Measurements from ENCODE around the gene ZNF322. TPM values are rescaled to one million over a fixed set of nuclear protein-coding genes. Genes with fewer than 3 reads are reported as not detected.
"Not testable (repeated sequence)": the region's sequence is repeated elsewhere in the genome, so short reads cannot be mapped to it uniquely, and the experiment has no call there.

ZNF322 gene, protein sequence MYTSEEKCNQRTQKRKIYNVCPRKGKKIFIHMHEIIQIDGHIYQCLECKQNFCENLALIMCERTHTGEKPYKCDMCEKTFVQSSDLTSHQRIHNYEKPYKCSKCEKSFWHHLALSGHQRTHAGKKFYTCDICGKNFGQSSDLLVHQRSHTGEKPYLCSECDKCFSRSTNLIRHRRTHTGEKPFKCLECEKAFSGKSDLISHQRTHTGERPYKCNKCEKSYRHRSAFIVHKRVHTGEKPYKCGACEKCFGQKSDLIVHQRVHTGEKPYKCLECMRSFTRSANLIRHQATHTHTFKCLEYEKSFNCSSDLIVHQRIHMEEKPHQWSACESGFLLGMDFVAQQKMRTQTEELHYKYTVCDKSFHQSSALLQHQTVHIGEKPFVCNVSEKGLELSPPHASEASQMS
- total RNA-seq (2014; rRNA removed; shearing (Covaris generic)) = 18.9 and 23.2 TPM in 2 replicates

DNA sequence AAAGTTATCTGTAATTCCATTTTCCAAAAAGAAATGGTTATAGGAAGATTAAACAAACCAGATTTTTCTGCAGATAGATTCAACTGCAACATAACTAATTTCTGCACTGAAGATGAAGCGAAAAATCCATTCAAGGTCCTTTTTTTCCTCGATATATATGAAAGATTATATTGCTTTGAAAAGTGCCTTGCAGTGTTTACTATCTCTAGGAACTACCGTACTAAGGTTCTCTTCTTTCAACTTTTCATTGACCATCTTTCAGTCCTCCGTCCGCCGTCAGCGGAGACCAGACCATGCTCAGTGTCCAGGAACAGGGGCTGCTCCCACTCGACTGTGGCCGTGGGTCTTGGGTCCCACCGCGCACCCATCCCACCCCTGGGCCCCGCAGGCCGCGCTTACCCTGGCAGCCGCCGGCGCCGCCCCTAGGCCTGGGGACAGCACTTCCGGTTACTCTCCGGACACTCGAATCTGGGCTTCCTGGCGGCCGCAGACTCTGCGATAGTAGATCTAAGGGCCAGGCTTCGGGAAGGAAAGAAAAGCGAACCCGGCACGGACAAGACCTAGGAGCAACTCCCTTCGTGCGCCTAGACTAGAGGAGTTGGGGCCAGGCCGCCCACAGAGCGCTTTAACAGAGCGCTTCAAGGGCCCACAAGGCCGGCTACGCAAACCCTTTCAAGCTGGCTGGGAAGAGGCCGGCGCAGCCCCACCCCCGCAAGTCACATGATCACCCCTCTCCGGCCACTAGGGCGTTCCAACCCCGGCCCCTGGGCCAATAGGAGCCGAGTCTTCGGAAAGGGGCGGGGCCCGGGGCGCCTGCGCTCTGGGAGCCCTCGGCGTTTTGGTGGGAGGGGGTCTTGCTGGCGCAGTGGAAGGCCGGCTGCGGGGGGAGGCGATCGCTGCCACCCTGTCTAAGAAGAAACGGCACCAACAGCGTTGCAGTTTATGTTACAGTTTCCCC lies at the start of gene ZNF322:
TSS of gene ZNF322 (minus strand) at position 705 of the 958 bp plus-strand sequence. CDS start 21,193 bp downstream, outside the sequence.
- H3K36me3 ChIP-seq = peaks cover 40% of the 10 kb centered on the region
- H3K9me3 ChIP-seq (replicated peaks) = no peaks in the 10 kb centered on the region
- no peaks in the 10 kb centered on the region for H3K27me3 ChIP-seq (replicated peaks)
- H3K4me3 ChIP-seq = peak within 1 kb of the TSS; percentile 58
- peak; percentile 93 for DNase-seq (ENCODE audit: low read depth in 1 of 2, low spot score in 2 of 2)
- H3K4me1 ChIP-seq (replicated peaks) = peaks cover 14% of the 10 kb centered on the region
- peak within 1 kb of the TSS; percentile 45 for H3K27ac ChIP-seq

- H3K27ac ChIP-seq; DNase-seq (ENCODE audit: low read depth in 1 of 2, low spot score in 2 of 2); H3K36me3 ChIP-seq; H3K4me3 ChIP-seq; H3K27me3 ChIP-seq (replicated peaks); H3K4me1 ChIP-seq (replicated peaks); H3K9me3 ChIP-seq (replicated peaks): not testable (repeated sequence)
Observed at GRCh38 chr6:26705780-26706179, 46.2 kb upstream of the ZNF322 start.

- H3K27ac ChIP-seq; DNase-seq (ENCODE audit: low read depth in 1 of 2, low spot score in 2 of 2); H3K4me3 ChIP-seq; H3K36me3 ChIP-seq; H3K9me3 ChIP-seq (replicated peaks); H3K4me1 ChIP-seq (replicated peaks); H3K27me3 ChIP-seq (replicated peaks): not testable (repeated sequence)
Observed at GRCh38 chr6:26705352-26705751, 45.8 kb upstream of the ZNF322 start.

GRCh38 chr6:26701023-26701747 lies 41.6 kb upstream of the ZNF322 start:
- H3K4me1 ChIP-seq (replicated peaks); H3K9me3 ChIP-seq (replicated peaks); H3K27ac ChIP-seq; H3K27me3 ChIP-seq (replicated peaks); DNase-seq (ENCODE audit: low read depth in 1 of 2, low spot score in 2 of 2); H3K4me3 ChIP-seq; H3K36me3 ChIP-seq: not testable (repeated sequence)

GRCh38 chr6:26697496-26697895 lies 38.0 kb upstream of the ZNF322 start:
- H3K27ac ChIP-seq; H3K4me1 ChIP-seq (replicated peaks); DNase-seq (ENCODE audit: low read depth in 1 of 2, low spot score in 2 of 2); H3K27me3 ChIP-seq (replicated peaks); H3K4me3 ChIP-seq; H3K36me3 ChIP-seq; H3K9me3 ChIP-seq (replicated peaks): not testable (repeated sequence)

- H3K27ac ChIP-seq; H3K4me3 ChIP-seq; DNase-seq (ENCODE audit: low read depth in 1 of 2, low spot score in 2 of 2); H3K9me3 ChIP-seq (replicated peaks); H3K4me1 ChIP-seq (replicated peaks); H3K36me3 ChIP-seq; H3K27me3 ChIP-seq (replicated peaks): not testable (repeated sequence)
Observed at GRCh38 chr6:26689324-26689947, 29.9 kb upstream of the ZNF322 start.

DNA sequence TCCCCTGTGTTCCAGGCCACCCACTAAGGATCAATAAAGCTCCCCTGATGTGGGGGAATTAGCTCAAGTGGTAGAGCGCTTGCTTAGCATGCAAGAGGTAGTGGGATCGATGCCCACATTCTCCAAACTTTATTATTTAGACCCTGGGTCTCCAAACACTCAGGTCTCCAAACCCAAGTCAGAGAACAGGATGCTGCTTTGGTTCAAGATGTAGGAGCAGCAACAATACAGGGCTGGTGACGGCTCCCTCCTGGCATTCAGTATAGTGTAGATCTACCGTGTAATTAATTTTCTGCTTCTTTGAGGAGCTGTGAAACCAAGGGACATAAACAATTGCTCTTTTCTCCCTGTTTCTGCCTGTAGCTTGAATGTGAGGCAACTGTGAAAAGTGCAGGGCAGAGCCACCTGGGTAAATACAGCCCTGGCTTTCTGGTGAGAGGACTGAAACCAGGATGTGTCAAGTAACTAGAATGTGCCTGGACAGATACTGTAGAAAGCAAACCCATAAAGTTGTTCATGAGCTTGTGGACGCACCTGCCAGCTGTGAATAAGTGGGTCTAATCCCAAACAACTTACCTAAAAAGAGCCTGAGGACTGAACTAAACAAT lies 23.0 kb upstream of the ZNF322 start:
- not testable (repeated sequence) for H3K27me3 ChIP-seq (replicated peaks); H3K4me1 ChIP-seq (replicated peaks); H3K4me3 ChIP-seq; H3K27ac ChIP-seq; H3K36me3 ChIP-seq; H3K9me3 ChIP-seq (replicated peaks); DNase-seq (ENCODE audit: low read depth in 1 of 2, low spot score in 2 of 2)

DNA sequence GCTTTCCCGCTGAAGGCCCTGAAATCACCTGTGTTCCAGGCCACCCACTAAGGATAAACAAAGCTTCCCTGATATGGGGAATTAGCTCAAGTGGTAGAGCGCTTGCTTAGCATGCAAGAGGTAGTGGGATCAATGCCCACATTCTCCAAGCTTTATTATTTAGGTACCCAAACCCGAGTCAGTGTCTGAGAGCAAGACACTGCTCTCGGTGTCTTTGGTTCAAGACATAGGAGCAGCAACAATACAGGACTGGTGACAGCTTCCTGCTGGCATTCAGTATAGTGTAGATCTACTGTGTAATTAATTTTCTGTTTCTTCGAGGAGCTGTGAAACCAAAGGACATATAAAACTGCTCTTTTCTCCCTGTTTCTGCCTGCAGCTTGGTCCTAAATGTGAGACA lies 13.7 kb upstream of the ZNF322 start:
- not testable (repeated sequence) for H3K4me3 ChIP-seq; H3K36me3 ChIP-seq; H3K9me3 ChIP-seq (replicated peaks); H3K4me1 ChIP-seq (replicated peaks); H3K27ac ChIP-seq; DNase-seq (ENCODE audit: low read depth in 1 of 2, low spot score in 2 of 2); H3K27me3 ChIP-seq (replicated peaks)

DNA sequence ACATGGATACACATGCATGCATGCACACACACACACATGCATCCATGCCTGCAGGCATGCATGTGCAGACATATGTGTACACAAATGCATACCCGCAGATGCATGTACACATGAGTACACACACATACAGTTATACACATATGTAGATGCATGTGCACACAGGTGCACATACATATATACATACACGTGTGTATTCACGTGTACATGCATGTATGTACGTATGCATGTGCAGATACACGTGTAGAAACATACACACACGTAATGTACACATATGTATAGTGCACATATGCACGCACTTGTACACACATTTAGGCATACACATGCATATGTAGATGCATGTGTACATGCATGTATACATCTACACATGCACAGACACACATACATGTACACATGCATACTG lies 11.0 kb upstream of the ZNF322 start:
- H3K4me3 ChIP-seq; DNase-seq (ENCODE audit: low read depth in 1 of 2, low spot score in 2 of 2); H3K27ac ChIP-seq; H3K9me3 ChIP-seq (replicated peaks); H3K4me1 ChIP-seq (replicated peaks); H3K27me3 ChIP-seq (replicated peaks); H3K36me3 ChIP-seq: not testable (repeated sequence)

- H3K27ac ChIP-seq; H3K36me3 ChIP-seq; H3K4me1 ChIP-seq (replicated peaks); H3K9me3 ChIP-seq (replicated peaks); DNase-seq (ENCODE audit: low read depth in 1 of 2, low spot score in 2 of 2); H3K4me3 ChIP-seq; H3K27me3 ChIP-seq (replicated peaks): not testable (repeated sequence)
Observed at GRCh38 chr6:26670003-26670402, 10.5 kb upstream of the ZNF322 start.

DNA sequence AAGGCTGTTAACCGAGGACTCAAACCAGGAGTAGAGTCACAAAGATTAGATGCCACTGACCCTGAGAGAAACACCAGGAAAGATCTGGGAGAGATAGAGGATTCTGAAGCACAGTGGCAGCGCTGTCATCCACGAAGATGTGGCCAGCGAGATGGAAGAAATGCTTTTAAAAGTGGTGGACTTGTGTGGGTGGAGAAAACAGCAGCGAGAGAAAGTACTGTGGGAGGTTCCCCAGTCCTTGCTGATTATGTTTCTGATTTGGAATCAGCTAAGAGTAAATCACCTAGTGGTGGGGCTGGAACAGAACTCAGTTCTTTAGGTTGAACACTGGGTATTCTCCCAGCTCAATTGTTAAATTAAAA lies 435 bp upstream of the ZNF322 start:
- Histone ChIP-seq H3K9me3 (replicated peaks) (no peaks in the 10 kb centered on the region), H3K4me3 (peak overlapping the region; percentile 58), H3K4me1 (replicated peaks) (peaks cover 14% of the 10 kb centered on the region), H3K36me3 (peaks cover 35% of the 10 kb centered on the region), H3K27ac (peak overlapping the region; percentile 45; the same call in 1 of the 2 replicates), H3K27me3 (replicated peaks) (no peaks in the 10 kb centered on the region)
- no peak for DNase-seq (ENCODE audit: low read depth in 1 of 2, low spot score in 2 of 2)

GRCh38 chr6:26657256-26657655 lies 2.3 kb downstream of the ZNF322 start:
- H3K4me3 ChIP-seq = no peak overlapping the region

DNA sequence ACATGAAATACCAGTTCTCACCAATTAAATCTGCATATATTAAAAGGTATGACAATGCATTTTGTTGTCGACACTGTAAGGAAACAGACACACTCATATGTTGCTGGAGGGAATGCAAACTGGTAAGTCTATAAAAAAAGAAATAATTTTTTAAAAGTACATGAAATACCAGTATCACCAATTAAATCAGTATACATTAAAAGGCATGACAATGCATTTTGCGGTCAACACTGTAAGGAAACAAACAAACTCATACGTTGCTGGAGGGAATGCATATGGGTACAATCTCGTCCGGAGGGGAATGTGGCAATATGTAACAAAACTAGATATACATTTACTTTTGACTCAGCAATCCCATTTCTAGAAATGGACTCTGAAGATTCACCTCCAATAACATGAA lies 6.5 kb downstream of the ZNF322 start:
- no peaks in the 10 kb centered on the region for H3K27me3 ChIP-seq (replicated peaks)
- no peak overlapping the region for H3K27ac ChIP-seq
- DNase-seq (ENCODE audit: low read depth in 1 of 2, low spot score in 2 of 2) = no peak
- peaks cover under 1% of the 10 kb centered on the region for H3K4me1 ChIP-seq (replicated peaks)
- no peak overlapping the region for H3K4me3 ChIP-seq
- H3K36me3 ChIP-seq = peaks cover 69% of the 10 kb centered on the region
- no peaks in the 10 kb centered on the region for H3K9me3 ChIP-seq (replicated peaks)

More at GRCh38 chr6:26657256-26657655, 2.3 kb downstream of the ZNF322 start:
- H3K27me3 ChIP-seq (replicated peaks) = no peaks in the 10 kb centered on the region
- no peaks in the 10 kb centered on the region for H3K9me3 ChIP-seq (replicated peaks)
- no peak for DNase-seq (ENCODE audit: low read depth in 1 of 2, low spot score in 2 of 2)
- H3K4me1 ChIP-seq (replicated peaks) = peaks cover 14% of the 10 kb centered on the region
- H3K27ac ChIP-seq = no peak overlapping the region
- H3K36me3 ChIP-seq = peaks cover 56% of the 10 kb centered on the region
